Measurements from ENCODE around the gene KCNH2.

- TF ChIP-seq CTCF (conservative IDR thresholded peaks at IDR 0.05; ENCODE audit: low read length) = no peak
- no peak for TF ChIP-seq EZH2phosphoT487 (IDR thresholded peaks at IDR 0.05; ENCODE audit: borderline replicate concordance, low read depth, low read length)
Observed at GRCh38 chr7:151011097-151011409, 32.9 kb upstream of the KCNH2 start.
